ENCODE measurements around the gene MRTFA. TPM values are rescaled to one million over a fixed set of nuclear protein-coding genes. Genes with fewer than 3 reads are reported as not detected.
A peak's percentile ranks its signal among the peaks of the same experiment; 100 is the strongest.

The MRTFA gene
- total RNA-seq, result 100 to 1,000 TPM in 2 of 4 donors, 10 to 100 TPM in 2; 46.0 to 408 (median 90.0) TPM

GRCh38 chr22:40636380-40637182 lies at the start of gene MRTFA:
MRTFA (minus strand) TSS chr22:40636719.
- peaks cover 0 to 53% (median 25%) of the 10 kb centered on the region in 4 donors for H3K4me1 ChIP-seq
- in situ Hi-C loops (cut with MboI; ENCODE audit: low pct_ligation_motif_present in 1 of 4, low pct_unique_long_range_greater_than_20kb in 1 of 4, low sequenced_read_pairs in 3 of 4), result loop anchor here in 2 of 4 donors (10.0 to 25.0 kb wide), 2 partner anchors 99 to 112 kb away; no protein-coding TSS in a partner anchor
- intact Hi-C loops (cut with DNase I; ENCODE audit: low total_unique reads), result loop anchor here (10.0 kb wide), 1 partner anchor 122 kb away; no protein-coding TSS in a partner anchor
- peak within 1 kb of the TSS; percentile 73 to 100 (median 84) for H3K4me3 ChIP-seq
- 0% methylated on average over 63 of the region's 82 CpGs; no CpG with 5 or more reads in 1 of the 2 donors for WGBS, 2 donors (ENCODE audit: low coverage in 1 of 2)
- no peaks in the 10 kb centered on the region for H3K27me3 ChIP-seq
- no peaks in the 10 kb centered on the region for H3K9me3 ChIP-seq
- peak within 1 kb of the TSS; percentile 91 to 98 (median 95) for H3K27ac ChIP-seq
- H3K36me3 ChIP-seq, result no peaks in the 10 kb centered on the region
- peak; percentile 100 for DNase-seq
- TF ChIP-seq POLR2AphosphoS5 (IDR thresholded peaks at IDR 0.05) (peak; percentile 98 to 99 (median 99)), POLR2A (IDR thresholded peaks at IDR 0.05) (peak; percentile 99), CTCF (IDR thresholded peaks at IDR 0.05) (peak in 1 of 5 experiments; percentile 15), EP300 (IDR thresholded peaks at IDR 0.05; ENCODE audit: low read depth) (no peak)

GRCh38 chr22:40685406-40685805 lies 48.9 kb upstream of the MRTFA start:
- no peaks in the 10 kb centered on the region for H3K36me3 ChIP-seq
- intact Hi-C loops (cut with DNase I; ENCODE audit: low total_unique reads) (no loop called here), in situ Hi-C loops (cut with MboI; ENCODE audit: low pct_ligation_motif_present in 1 of 4, low pct_unique_long_range_greater_than_20kb in 1 of 4, low sequenced_read_pairs in 3 of 4) (no loop called here)
- H3K27me3 ChIP-seq, result peaks cover 1% of the 10 kb centered on the region
- 90% methylated on average over 3 of the region's 3 CpGs; no CpG with 5 or more reads in 1 of the 2 donors for WGBS, 2 donors (ENCODE audit: low coverage in 1 of 2)
- H3K27ac ChIP-seq, result no peak overlapping the region
- H3K4me1 ChIP-seq, result peaks cover 0 to 9% (median 4%) of the 10 kb centered on the region in 4 donors
- TF ChIP-seq EP300 (IDR thresholded peaks at IDR 0.05; ENCODE audit: low read depth) (no peak), POLR2A (IDR thresholded peaks at IDR 0.05) (no peak), CTCF (IDR thresholded peaks at IDR 0.05) (no peak), POLR2AphosphoS5 (IDR thresholded peaks at IDR 0.05) (no peak)
- H3K4me3 ChIP-seq, result no peak overlapping the region
- DNase-seq, result no peak
- no peaks in the 10 kb centered on the region for H3K9me3 ChIP-seq

GRCh38 chr22:40684728-40685127 lies 48.2 kb upstream of the MRTFA start:
- Histone ChIP-seq H3K4me1 (peaks cover 0 to 12% (median 6%) of the 10 kb centered on the region in 4 donors), H3K27ac (no peak overlapping the region), H3K36me3 (no peaks in the 10 kb centered on the region), H3K27me3 (peaks cover 8% of the 10 kb centered on the region), H3K4me3 (no peak overlapping the region), H3K9me3 (no peaks in the 10 kb centered on the region)
- in situ Hi-C loops (cut with MboI; ENCODE audit: low pct_ligation_motif_present in 1 of 4, low pct_unique_long_range_greater_than_20kb in 1 of 4, low sequenced_read_pairs in 3 of 4), result loop anchor here in 1 of 4 donors (5.0 kb wide), 1 partner anchor 78 kb away; no protein-coding TSS in a partner anchor
- no peak for DNase-seq
- intact Hi-C loops (cut with DNase I; ENCODE audit: low total_unique reads), result loop anchor here (5.0 kb wide), 1 partner anchor 78 kb away; no protein-coding TSS in a partner anchor
- no peak for TF ChIP-seq EP300 (IDR thresholded peaks at IDR 0.05; ENCODE audit: low read depth)
- no peak for TF ChIP-seq POLR2A (IDR thresholded peaks at IDR 0.05)
- no peak for TF ChIP-seq POLR2AphosphoS5 (IDR thresholded peaks at IDR 0.05)
- no peak for TF ChIP-seq CTCF (IDR thresholded peaks at IDR 0.05)
- 74 to 100% methylated on average over 1 to 9 of the region's 9 CpGs for WGBS, 2 donors (ENCODE audit: low coverage in 1 of 2)

- TF ChIP-seq POLR2A (IDR thresholded peaks at IDR 0.05), result no peak
- TF ChIP-seq CTCF (IDR thresholded peaks at IDR 0.05), result no peak
- no peak for TF ChIP-seq EP300 (IDR thresholded peaks at IDR 0.05; ENCODE audit: low read depth)
- no peak for TF ChIP-seq POLR2AphosphoS5 (IDR thresholded peaks at IDR 0.05)
- H3K27me3 ChIP-seq, result peaks cover 23% of the 10 kb centered on the region
- H3K27ac ChIP-seq, result no peak overlapping the region
- WGBS, 2 donors (ENCODE audit: low coverage in 1 of 2), result 90 to 92% methylated on average over 4 to 19 of the region's 19 CpGs
- no peak for DNase-seq
- H3K9me3 ChIP-seq, result no peaks in the 10 kb centered on the region
- peaks cover 0 to 21% (median 13%) of the 10 kb centered on the region in 4 donors for H3K4me1 ChIP-seq
- H3K4me3 ChIP-seq, result no peak overlapping the region
- no peaks in the 10 kb centered on the region for H3K36me3 ChIP-seq
- intact Hi-C loops (cut with DNase I; ENCODE audit: low total_unique reads) (loop anchor here (5.0 kb wide), 1 partner anchor 81 kb away; no protein-coding TSS in a partner anchor), in situ Hi-C loops (cut with MboI; ENCODE audit: low pct_ligation_motif_present in 1 of 4, low pct_unique_long_range_greater_than_20kb in 1 of 4, low sequenced_read_pairs in 3 of 4) (loop anchor here in 1 of 4 donors (5.0 kb wide), 1 partner anchor 81 kb away; no protein-coding TSS in a partner anchor)
These were observed 44.9 kb upstream of the MRTFA start for GRCh38 chr22:40681451-40681850.
